ENCODE results near the gene FER.
"Not testable (repeated sequence)": the region's sequence is repeated elsewhere in the genome, so short reads cannot be mapped to it uniquely, and the experiment has no call there.

FER gene

DNA sequence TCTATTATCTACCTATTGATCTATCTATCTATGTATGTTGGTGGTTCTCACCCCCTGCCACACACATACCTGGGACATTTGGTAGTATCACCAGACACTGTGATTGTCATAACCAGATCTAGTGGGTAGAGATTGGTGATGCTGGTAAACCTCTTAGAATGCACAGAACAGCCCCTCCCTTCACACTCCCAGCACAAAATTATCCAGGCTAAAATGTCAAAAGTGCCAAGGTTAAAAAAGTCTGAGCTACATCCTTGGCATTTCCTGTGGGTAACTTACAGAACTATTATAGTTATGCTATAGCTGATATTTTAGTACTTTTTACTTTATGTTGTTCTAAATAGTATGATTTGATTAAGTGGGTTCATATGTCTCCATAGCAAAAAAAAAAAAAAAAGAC, 151.0 kb downstream of the FER start:
- no peak for DNase-seq

DNA sequence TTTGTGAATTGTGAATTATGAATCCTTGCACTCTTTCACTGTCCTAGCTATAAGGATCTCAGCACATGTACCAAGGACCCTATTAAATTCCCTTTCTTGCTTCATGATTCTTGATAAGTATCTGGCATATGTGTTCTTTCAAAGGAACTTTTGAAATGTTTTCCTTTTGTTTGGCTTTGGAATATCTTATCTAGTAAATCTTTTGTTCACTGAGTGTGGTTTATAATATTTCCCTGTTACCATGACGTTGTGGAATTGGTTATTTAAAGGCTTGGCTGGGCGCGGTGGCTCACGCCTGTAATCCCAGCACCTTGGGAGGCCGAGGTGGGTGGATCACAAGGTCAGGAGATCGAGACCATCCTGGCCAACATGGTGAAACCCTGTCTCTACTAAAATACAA, 151.5 kb downstream of the FER start:
- DNase-seq: not testable (repeated sequence)

GRCh38 chr5:108900668-108901067, 153.0 kb downstream of the FER start:
- no peak for DNase-seq

- no peak for DNase-seq
These were observed 158.1 kb downstream of the FER start for GRCh38 chr5:108905805-108906204.

DNA sequence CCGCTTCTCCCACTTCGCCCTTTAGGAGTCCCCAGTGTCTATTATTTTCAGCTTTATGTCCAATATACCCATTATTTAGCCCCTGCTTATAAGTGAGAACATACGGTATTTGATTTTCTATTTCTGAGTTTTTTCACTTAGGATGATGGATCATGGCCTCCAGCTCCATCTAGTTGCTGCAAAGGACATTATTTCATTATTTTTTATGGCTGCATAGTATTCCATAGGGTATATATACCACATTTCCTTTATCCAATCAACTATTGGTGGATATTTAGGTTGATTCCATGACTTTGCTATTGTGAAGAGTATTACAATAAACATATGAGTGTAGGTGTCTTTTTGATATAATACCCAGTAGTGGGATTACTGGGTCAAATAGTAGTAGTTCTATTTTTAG, 162.9 kb downstream of the FER start:
- no peak for DNase-seq

- no peak for DNase-seq
These were observed 163.4 kb downstream of the FER start for GRCh38 chr5:108911055-108911454.

DNA sequence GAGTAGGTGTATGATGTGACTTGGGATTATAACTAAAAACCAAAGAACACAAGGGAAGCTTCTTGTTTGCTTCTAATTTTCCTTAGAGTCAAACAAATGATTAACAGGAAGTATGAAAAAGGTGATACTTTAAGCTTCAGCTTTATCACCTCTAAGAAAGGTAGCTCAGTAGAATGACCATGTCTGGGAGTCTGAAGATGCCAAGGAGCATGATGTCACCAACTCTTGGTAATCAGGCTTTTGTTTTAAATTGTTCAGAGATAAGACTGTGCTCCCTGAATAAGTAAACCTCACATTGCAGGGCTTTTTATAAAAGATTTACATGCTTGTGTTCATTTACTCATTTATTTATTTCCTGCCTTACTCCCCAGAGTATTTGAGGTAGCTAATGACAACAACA, 169.9 kb downstream of the FER start:
- DNase-seq: no peak

GRCh38 chr5:108919591-108920326, 172.1 kb downstream of the FER start:
- no peak for DNase-seq

DNA sequence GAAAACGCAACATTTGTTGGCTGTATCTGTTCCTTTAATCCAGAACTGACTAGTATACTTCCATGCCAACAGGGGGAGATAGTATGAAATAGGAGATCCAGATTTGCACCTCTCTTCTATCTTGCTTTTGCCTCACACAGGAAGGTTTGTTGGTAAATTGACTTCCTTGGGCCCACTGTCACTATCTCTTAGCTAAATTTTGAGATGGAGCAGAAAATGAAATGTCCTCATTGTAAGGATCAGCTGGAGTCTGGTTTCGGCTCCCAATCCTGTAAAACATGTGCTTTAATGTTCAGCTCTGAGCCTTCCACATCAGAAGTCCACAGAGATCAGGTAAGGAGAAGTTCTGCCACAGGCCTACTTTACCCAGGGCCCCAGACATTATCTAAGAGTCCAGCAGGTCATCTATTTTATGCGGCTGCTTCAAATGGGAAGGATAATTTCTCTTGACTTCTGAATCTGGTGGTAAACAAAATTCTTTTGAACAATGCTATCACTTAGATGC, 176.8 kb downstream of the FER start:
- no peak for DNase-seq

- no peak for DNase-seq
These were observed 177.4 kb downstream of the FER start for GRCh38 chr5:108925073-108925472.

DNA sequence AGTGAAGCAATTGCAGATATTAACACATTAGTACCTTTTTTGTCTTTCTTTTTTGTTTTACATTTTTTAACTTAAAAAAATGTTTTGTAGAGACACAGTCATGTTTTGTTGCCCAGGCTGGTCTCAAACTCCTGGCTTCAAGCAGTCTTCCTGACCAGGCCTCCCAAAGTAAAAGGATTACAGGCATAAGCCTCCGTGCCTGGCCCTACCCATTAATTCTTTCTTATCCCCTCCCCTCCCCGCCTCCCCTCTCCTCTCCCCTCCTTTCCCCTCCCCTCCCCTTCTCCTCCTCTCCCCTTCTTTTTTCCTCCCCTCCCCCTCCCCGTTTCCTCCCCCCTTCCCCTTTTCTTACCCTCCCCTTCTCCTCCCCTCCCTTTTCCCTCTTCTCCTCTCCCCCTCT, 182.4 kb downstream of the FER start:
- no peak for DNase-seq

DNA sequence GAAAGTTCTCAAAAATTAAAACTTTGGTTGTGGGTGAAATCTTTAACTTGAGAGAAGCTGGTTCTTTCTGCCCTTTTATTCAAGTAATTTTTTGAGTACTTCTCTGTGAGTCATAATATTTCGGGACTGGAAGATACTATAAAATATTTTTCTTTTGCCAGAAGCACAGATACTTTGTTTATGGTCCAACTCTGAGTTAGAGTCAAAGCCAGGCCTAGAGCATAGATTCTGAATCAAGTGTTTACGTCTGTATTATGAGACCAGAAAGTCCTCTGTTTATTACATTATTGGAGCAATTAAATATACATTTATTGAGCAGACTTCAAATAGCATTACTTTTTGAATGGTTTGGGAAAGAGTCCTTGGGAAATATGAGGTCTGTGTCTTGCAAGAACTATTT, 187.9 kb downstream of the FER start:
- no peak for DNase-seq

GRCh38 chr5:108937221-108937620, 189.5 kb downstream of the FER start:
- DNase-seq: no peak

GRCh38 chr5:108940506-108940905, 192.8 kb downstream of the FER start:
- no peak for DNase-seq

DNA sequence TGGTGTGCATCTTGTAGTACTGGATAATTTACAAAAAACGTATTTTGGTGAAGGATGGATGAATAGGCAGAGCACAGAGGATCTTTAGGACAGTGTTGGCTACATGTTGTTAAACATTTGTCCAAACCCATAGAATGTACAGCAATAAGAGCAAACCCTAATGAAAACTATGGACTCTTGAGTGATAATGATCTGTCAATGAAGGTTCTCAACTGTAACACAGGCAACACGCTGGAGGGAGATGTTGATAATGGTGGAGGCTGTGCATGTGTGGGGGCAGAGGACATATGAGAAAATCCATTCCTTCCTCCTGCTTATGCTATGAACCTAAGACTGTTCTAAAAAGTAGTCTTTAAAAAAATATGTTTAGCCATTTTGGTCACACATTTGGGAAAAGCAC, 194.0 kb downstream of the FER start:
- no peak for DNase-seq

DNA sequence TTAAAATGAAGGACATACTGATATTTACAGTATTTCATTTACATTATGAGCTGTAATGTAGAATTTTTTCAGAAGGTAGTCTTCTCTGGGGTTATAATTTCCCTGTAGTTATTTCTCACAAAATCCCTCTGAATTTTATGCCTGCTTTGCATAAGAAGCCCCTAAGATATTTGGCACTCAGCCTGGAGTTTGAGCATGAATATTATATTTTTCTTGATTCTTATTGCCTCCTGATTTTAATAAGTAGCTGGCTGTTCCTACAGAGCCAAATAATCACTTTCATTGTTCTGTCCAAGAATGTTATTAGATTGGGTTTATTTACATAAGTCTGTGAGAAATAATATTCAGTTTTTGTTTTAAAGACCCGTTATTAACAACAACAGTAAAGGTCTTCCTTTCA, 195.0 kb downstream of the FER start:
- no peak for DNase-seq

- DNase-seq: no peak
These were observed 197.4 kb downstream of the FER start for GRCh38 chr5:108945094-108945493.

DNA sequence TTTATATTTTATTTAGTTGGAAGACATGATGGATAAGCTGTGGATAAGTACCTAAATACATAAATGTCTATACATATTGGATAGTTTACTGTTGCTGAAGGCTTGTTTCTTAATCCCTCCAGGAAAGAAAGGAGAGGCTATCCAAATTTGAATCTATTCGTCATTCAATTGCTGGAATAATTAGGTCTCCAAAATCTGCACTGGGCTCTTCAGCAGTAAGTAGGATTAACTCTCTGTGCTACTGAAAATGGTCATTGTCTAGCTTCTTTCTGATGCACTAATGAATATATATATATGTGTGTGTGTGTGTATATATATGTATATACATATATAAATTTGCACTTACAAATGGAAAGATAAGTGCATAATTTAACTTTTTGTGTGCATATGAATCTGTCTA, 198.3 kb downstream of the FER start:
- no peak for DNase-seq

DNA sequence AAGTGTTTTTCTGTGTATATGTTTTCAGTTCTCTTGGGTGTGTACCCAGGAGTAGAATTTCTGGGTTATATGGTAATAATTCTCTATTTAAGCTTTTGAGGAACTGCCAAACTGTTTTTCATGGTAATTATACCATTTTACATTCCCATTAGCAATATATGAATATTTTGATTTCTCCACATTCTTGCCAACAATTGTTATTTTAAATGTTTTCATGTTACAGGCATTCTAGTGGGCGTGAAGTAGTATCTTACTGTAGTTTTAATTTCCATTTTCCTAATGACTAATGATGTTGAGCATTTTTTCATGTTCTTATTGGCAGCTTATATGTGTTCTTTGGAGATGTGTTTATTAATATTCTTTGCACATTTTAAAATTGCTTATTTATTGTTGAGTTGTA, 199.5 kb downstream of the FER start:
- no peak for DNase-seq

- no peak for DNase-seq
These were observed 202.6 kb downstream of the FER start for GRCh38 chr5:108950276-108950675.

DNA sequence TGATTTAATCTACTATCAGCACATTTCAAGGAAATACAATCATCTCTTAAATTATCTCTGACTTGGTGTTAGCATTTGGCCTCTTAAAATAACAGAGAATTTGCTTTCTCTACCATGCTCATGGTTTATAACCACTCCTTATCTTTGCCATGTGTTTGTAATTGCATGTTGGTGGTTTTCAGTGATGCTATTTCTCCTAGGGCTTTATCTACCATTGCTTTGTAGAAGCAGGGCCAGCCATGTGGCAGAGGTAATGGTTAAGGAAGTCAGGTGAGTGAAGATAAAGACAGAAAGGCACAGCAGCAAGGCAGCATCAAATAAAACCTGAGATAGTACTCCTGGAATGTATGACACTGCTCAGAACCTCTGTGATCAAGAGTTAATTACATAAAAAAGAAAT, 206.2 kb downstream of the FER start:
- no peak for DNase-seq

GRCh38 chr5:108957333-108957732, 209.6 kb downstream of the FER start:
- no peak for DNase-seq

- no peak for DNase-seq
These were observed 219.2 kb downstream of the FER start for GRCh38 chr5:108966910-108967309.

GRCh38 chr5:108974594-108974993, 226.9 kb downstream of the FER start:
- no peak for DNase-seq

- no peak for DNase-seq
These were observed 228.0 kb downstream of the FER start for GRCh38 chr5:108975697-108976096.
